Measurements from ENCODE around the gene TRIM44. TPM values are rescaled to one million over a fixed set of nuclear protein-coding genes. Genes with fewer than 3 reads are reported as not detected.
A peak's percentile ranks its signal among the peaks of the same experiment; 100 is the strongest.

TRIM44 gene
- total RNA-seq, 2 experiments from 2014 or later = 11.3 to 19.9 TPM

DNA sequence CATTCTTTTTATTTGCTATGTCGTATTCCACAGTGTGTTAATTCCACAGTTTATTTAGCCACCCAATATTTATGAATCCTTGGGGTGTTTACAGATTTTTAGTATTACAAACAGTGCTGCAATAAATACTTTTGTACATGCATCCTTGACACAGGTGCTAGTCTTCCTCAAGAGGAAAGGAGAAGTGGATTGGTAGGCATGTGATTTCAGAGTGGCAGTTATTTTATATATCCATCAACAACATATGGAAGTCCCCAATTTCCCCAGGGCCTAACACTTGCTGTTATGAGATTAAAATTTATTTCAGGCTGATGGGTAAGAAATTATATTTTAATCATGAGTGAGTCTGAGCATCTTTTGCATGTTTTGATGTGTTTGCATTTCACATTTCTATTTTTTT is 17.9 kb downstream of the TRIM44 start:
- H4K20me1 ChIP-seq (ENCODE audit: insufficient read depth, low read length) = no peaks in the 10 kb centered on the region

DNA sequence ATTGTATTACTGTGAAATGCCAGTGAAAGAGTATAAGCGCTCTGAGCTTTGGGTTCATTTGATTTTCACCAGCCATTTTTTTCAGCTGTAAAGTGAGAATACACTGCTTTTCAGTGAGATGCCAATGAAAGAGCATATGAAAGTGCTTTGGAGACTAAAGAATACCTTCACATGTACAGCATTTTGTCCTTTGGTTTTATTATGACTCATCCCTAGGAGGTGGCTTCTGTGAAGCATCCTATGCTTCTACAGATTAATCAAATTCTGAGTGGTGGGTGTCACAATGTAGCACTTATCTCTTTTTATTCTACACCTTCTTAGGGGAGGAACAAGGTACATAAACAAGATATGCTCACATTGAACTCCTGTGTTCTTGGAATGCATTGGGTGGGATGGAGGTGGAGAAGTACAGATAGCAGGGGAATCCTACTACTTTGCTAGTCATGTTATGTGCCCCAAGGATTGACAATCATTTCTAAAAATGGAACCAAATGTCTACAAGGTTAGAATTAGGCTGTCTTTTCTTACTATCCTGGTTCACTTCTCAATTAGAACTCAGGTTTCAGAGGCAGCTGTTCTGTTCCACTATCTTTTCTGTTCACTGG is 18.7 kb downstream of the TRIM44 start:
- H3K79me2 ChIP-seq (ENCODE audit: insufficient read depth, low read depth, low read length) = peaks cover 22% of the 10 kb centered on the region; the same call in 1 of the 2 replicates
- no peaks in the 10 kb centered on the region for H3K36me3 ChIP-seq (ENCODE audit: insufficient read depth, low read length)
- BruUV-seq (replicated peaks) = no TSS peak
- no peak overlapping the region for H3K4me3 ChIP-seq (ENCODE audit: low read depth, low read length, poor library complexity, severe bottlenecking)
- no peak for TF ChIP-seq EZH2phosphoT487 (IDR thresholded peaks at IDR 0.05; ENCODE audit: borderline replicate concordance, low read depth, low read length)
- TF ChIP-seq, protein P1, sequence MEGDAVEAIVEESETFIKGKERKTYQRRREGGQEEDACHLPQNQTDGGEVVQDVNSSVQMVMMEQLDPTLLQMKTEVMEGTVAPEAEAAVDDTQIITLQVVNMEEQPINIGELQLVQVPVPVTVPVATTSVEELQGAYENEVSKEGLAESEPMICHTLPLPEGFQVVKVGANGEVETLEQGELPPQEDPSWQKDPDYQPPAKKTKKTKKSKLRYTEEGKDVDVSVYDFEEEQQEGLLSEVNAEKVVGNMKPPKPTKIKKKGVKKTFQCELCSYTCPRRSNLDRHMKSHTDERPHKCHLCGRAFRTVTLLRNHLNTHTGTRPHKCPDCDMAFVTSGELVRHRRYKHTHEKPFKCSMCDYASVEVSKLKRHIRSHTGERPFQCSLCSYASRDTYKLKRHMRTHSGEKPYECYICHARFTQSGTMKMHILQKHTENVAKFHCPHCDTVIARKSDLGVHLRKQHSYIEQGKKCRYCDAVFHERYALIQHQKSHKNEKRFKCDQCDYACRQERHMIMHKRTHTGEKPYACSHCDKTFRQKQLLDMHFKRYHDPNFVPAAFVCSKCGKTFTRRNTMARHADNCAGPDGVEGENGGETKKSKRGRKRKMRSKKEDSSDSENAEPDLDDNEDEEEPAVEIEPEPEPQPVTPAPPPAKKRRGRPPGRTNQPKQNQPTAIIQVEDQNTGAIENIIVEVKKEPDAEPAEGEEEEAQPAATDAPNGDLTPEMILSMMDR (conservative IDR thresholded peaks at IDR 0.05; ENCODE audit: low read length) = no peak
- H3K4me1 ChIP-seq (ENCODE audit: insufficient read depth, low read length, poor library complexity, severe bottlenecking) = peaks cover 64% of the 10 kb centered on the region
- no peaks in the 10 kb centered on the region for H3K9me2 ChIP-seq (ENCODE audit: insufficient read depth, low read length)
- no peak overlapping the region for H3K27ac ChIP-seq (ENCODE audit: low read depth, low read length, poor library complexity, severe bottlenecking)
- no peak overlapping the region for H2AFZ ChIP-seq (ENCODE audit: low read length)
- CTCF ChIA-PET (ENCODE audit: unreplicated experiment) = no interaction called here
- no peak overlapping the region for H3K4me2 ChIP-seq (ENCODE audit: low read length)
- H3K9me3 ChIP-seq (ENCODE audit: low read length) = no peaks in the 10 kb centered on the region
- POLR2A ChIA-PET = no interaction called here
- intact Hi-C loops (cut with micrococcal nuclease; ENCODE audit: unreplicated experiment) = no loop called here
- no peak for DNase-seq (ENCODE audit: low spot score)
- H4K20me1 ChIP-seq (ENCODE audit: insufficient read depth, low read length) = no peaks in the 10 kb centered on the region

More for the DNA sequence above, 17.9 kb downstream of the TRIM44 start:
- Histone ChIP-seq H3K4me1 (ENCODE audit: insufficient read depth, low read length, poor library complexity, severe bottlenecking) (peaks cover 71% of the 10 kb centered on the region), H3K9me2 (ENCODE audit: insufficient read depth, low read length) (no peaks in the 10 kb centered on the region), H3K4me2 (ENCODE audit: low read length) (peak overlapping the region; percentile 13; the same call in 1 of the 2 replicates), H3K36me3 (ENCODE audit: insufficient read depth, low read length) (no peaks in the 10 kb centered on the region), H2AFZ (ENCODE audit: low read length) (no peak overlapping the region), H3K27ac (ENCODE audit: low read depth, low read length, poor library complexity, severe bottlenecking) (no peak overlapping the region), H3K4me3 (ENCODE audit: low read depth, low read length, poor library complexity, severe bottlenecking) (no peak overlapping the region), H3K79me2 (ENCODE audit: insufficient read depth, low read depth, low read length) (peaks cover 22% of the 10 kb centered on the region; the same call in 1 of the 2 replicates), H3K9me3 (ENCODE audit: low read length) (no peaks in the 10 kb centered on the region)
- no peak for TF ChIP-seq EZH2phosphoT487 (IDR thresholded peaks at IDR 0.05; ENCODE audit: borderline replicate concordance, low read depth, low read length)
- TF ChIP-seq, protein P1 (conservative IDR thresholded peaks at IDR 0.05; ENCODE audit: low read length) = no peak
- DNase-seq (ENCODE audit: low spot score) = peak; percentile 15
- ChIA-PET CTCF (ENCODE audit: unreplicated experiment) (no interaction called here), POLR2A (no interaction called here)
- intact Hi-C loops (cut with micrococcal nuclease; ENCODE audit: unreplicated experiment) = no loop called here
- BruUV-seq (replicated peaks) = no TSS peak
